ENCODE results near the gene FGF1.

DNA sequence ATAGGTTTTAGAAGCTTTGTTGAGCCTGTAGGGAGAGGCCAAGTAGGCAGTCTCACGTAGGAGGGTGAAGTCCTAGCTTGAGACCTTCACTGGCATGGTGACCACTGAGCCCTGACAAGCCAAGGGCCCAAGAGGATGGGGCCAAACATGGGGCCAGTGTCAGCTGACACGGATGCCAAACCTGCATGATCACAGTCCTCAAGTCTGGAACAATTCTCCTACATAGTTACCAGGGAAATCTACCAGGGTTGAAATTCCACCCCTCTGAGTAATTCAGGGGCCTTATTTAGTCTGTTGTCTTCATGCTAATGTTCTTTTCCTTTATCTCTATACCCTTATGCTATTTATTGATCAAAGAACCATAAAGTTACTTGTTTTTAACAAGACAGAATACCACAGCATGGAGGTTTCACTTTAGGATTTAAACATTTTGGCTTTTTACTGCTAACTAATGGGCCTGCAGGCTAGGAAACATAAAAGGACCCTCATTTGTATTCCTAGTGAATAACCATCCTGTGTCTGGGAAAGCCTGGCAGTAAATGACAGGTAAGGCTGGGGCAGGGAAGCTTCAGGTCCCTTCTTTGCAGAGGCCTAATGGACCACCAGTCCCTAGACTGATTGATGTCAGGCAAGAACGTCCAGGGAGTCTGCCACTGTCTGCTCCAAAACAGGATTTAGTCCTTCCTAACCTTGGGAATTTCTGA lies 140.8 kb downstream of the FGF1 start:
- TF ChIP-seq FOXM1 (IDR thresholded peaks at IDR 0.05; ENCODE audit: borderline replicate concordance), result no peak
- no peak for TF ChIP-seq ARNT (IDR thresholded peaks at IDR 0.05)
- TF ChIP-seq, protein P1, sequence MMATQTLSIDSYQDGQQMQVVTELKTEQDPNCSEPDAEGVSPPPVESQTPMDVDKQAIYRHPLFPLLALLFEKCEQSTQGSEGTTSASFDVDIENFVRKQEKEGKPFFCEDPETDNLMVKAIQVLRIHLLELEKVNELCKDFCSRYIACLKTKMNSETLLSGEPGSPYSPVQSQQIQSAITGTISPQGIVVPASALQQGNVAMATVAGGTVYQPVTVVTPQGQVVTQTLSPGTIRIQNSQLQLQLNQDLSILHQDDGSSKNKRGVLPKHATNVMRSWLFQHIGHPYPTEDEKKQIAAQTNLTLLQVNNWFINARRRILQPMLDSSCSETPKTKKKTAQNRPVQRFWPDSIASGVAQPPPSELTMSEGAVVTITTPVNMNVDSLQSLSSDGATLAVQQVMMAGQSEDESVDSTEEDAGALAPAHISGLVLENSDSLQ (IDR thresholded peaks at IDR 0.05), result no peak
- no peak for TF ChIP-seq SP1 (IDR thresholded peaks at IDR 0.05)
- no peak for TF ChIP-seq LEF1 (IDR thresholded peaks at IDR 0.05; ENCODE audit: borderline replicate concordance)
- TF ChIP-seq BHLHE40 (IDR thresholded peaks at IDR 0.05; ENCODE audit: borderline replicate concordance), result no peak
- no peak for TF ChIP-seq NFRKB (IDR thresholded peaks at IDR 0.05)
- no peak for TF ChIP-seq ELF4 (IDR thresholded peaks at IDR 0.05)
- no peak for TF ChIP-seq L3MBTL2 (conservative IDR thresholded peaks at IDR 0.05)
- TF ChIP-seq SUZ12 (IDR thresholded peaks at IDR 0.05), result no peak
- TF ChIP-seq CTBP1 (IDR thresholded peaks at IDR 0.05; ENCODE audit: borderline replicate concordance), result no peak
- TF ChIP-seq FOXK2 (IDR thresholded peaks at IDR 0.05), result no peak
- TF ChIP-seq FOXA1 (IDR thresholded peaks at IDR 0.05), result no peak
